HepG2 (cell line): ENCODE data around the gene SYNDIG1. TPM values are rescaled to one million over a fixed set of nuclear protein-coding genes. Genes with fewer than 3 reads are reported as not detected.

ENCODE experiments used
- ATAC-seq: fragments of 200-7000 bp; cut with Tn5 transposase; 3 replicates; pipeline ENCODE4 v1.9.1; 2020; ENCODE audit warnings: mild to moderate bottlenecking, moderate library complexity
- BruUV-seq: library from RNA; stranded (reverse); fragments of 400-500 nt; replicated peaks from 2 replicates; lab custom pipeline; 2021; lab: Mats Ljungman, UMichigan
- CTCF ChIA-PET: fragments of 300-600 bp; formaldehyde crosslinking; extraction: SDS; loops from one replicate; lab custom pipeline; 2021; ENCODE audit warnings: low total read pairs, inconsistent platforms, low intra/inter-chr PET ratio; lab: Yijun Ruan, JAX
- POLR2A ChIA-PET: fragments of 350-600 bp; sonication (Branson Sonifier 250); formaldehyde crosslinking; loops from one replicate; lab custom pipeline; 2020; ENCODE audit warnings: antibody characterized with exemption, inconsistent platforms; lab: Yijun Ruan, JAX
- DNase-seq: peaks from one replicate; pipeline ENCODE4 v3.0.0-alpha.2; 2015; ENCODE audit warnings: low spot score
- FAIRE-seq: peaks from 3 replicates; lab custom pipeline; 2011; peaks lifted over from hg19 to GRCh38; lab: Jason Lieb, UNC
- H2AFZ ChIP-seq: one replicate; pipeline ENCODE4 v1.6.1; 2011; ENCODE audit warnings: low read length, inconsistent platforms
- H3K27ac ChIP-seq: fragments of 300-600 bp; 3 replicates; pipeline ENCODE4 v1.8.0; 2011; ENCODE audit warnings: mixed run types, mild to moderate bottlenecking, mixed read lengths, low read length, inconsistent platforms; ENCODE audit not compliant: insufficient read depth; ENCODE audit errors: extremely low read length
- H3K27me3 ChIP-seq, 2 experiments: fragments of 200-600 bp in 1 of 2; 2 replicates in 1 of 2; 3 replicates in 1 of 2; pipeline versions ENCODE4 v1.6.0 to v1.8.0; 2011; ENCODE audit warnings: low read length in 2 of 2, mild to moderate bottlenecking in 2 of 2, moderate library complexity in 2 of 2, inconsistent platforms in 1 of 2; ENCODE audit not compliant: insufficient read depth in 2 of 2, control insufficient read depth in 1 of 2
- H3K36me3 ChIP-seq, 2 experiments: fragments of 200-600 bp in 1 of 2; replicated peaks in 1 of 2; 2 replicates in 1 of 2; 3 replicates in 1 of 2; pipeline versions ENCODE4 v1.5.1 to v1.8.0; 2011; ENCODE audit warnings: low read length in 2 of 2, inconsistent platforms in 1 of 2; ENCODE audit not compliant: insufficient read depth in 2 of 2, control insufficient read depth in 1 of 2
- H3K4me1 ChIP-seq: 2 replicates; pipeline ENCODE4 v1.5.1; 2012; ENCODE audit warnings: low read length, inconsistent platforms; ENCODE audit not compliant: insufficient read depth
- H3K4me2 ChIP-seq: 2 replicates; pipeline ENCODE4 v1.6.0; 2011; ENCODE audit warnings: low read depth, low read length, inconsistent platforms
- H3K4me3 ChIP-seq, 3 experiments: fragments of 200-600 bp in 1 of 3; sonication (generic), shearing (Covaris generic) in 1 of 3; replicated peaks in 1 of 3; 2 replicates each; pipeline ENCODE4 v1.5.1; 2011 to 2016; ENCODE audit warnings: low read length in 3 of 3, inconsistent platforms in 2 of 3, low read depth in 2 of 3, mild to moderate bottlenecking in 2 of 3, control low read depth in 1 of 3, mixed read lengths in 1 of 3; ENCODE audit not compliant: insufficient read depth in 1 of 3
- H3K79me2 ChIP-seq: one replicate; pipeline ENCODE4 v1.6.1; 2011; ENCODE audit warnings: low read length, inconsistent platforms; ENCODE audit not compliant: insufficient read depth
- H3K9ac ChIP-seq: 2 replicates; pipeline ENCODE4 v1.6.0; 2011; ENCODE audit warnings: mild to moderate bottlenecking, low read depth, low read length, inconsistent platforms; ENCODE audit not compliant: insufficient read depth
- H3K9me3 ChIP-seq: 2 replicates; pipeline ENCODE4 v1.5.1; 2012; ENCODE audit warnings: mild to moderate bottlenecking, low read length
- H4K20me1 ChIP-seq: 2 replicates; pipeline ENCODE4 v1.6.0; 2011; ENCODE audit warnings: inconsistent platforms, mild to moderate bottlenecking, low read length, moderate library complexity; ENCODE audit not compliant: insufficient read depth
- ARID2 ChIP-seq: sonication (generic); formaldehyde crosslinking; IDR thresholded peaks from 2 replicates; pipeline ENCODE4 v1.8.1; 2022; ENCODE audit warnings: mild to moderate bottlenecking, missing genetic modification reagents, borderline replicate concordance
- BHLHE40 ChIP-seq: IDR thresholded peaks from 2 replicates; pipeline ENCODE4 v1.6.1; 2011; ENCODE audit warnings: low read length, improper control_type of control experiment
- RARG ChIP-seq: sonication (generic); formaldehyde crosslinking; IDR thresholded peaks from 2 replicates; pipeline ENCODE4 v1.4.0; 2020; ENCODE audit warnings: low read depth, mild to moderate bottlenecking, missing genetic modification reagents
- SP5 ChIP-seq: IDR thresholded peaks from 2 replicates; pipeline ENCODE4 v1.6.1; 2016; ENCODE audit warnings: low read depth, borderline replicate concordance
- SRSF9 ChIP-seq: fragments of 200-400 bp; formaldehyde crosslinking; IDR thresholded peaks from 2 replicates; pipeline ENCODE4 v1.6.1; 2018; ENCODE audit warnings: borderline replicate concordance, mild to moderate bottlenecking, low read depth, low read length; ENCODE audit not compliant: insufficient read depth, poor library complexity, severe bottlenecking
- ZNF350 ChIP-seq: sonication (generic); formaldehyde crosslinking; IDR thresholded peaks from 2 replicates; pipeline ENCODE4 v1.4.0; 2020; ENCODE audit warnings: mild to moderate bottlenecking, low read depth, missing genetic modification reagents, borderline replicate concordance
- ZNF549 ChIP-seq: sonication (generic); formaldehyde crosslinking; IDR thresholded peaks from 2 replicates; pipeline ENCODE4 v1.5.0; 2020; ENCODE audit warnings: missing genetic modification reagents
- ZNF607 ChIP-seq: sonication (generic); formaldehyde crosslinking; IDR thresholded peaks from 2 replicates; pipeline ENCODE4 v1.5.1; 2020; ENCODE audit warnings: missing genetic modification reagents, mild to moderate bottlenecking, borderline replicate concordance
- ZSCAN25 ChIP-seq: sonication (generic); formaldehyde crosslinking; IDR thresholded peaks from 2 replicates; pipeline ENCODE4 v1.8.0; 2022; ENCODE audit warnings: mild to moderate bottlenecking, missing genetic modification reagents
- WGBS: methylation state at CpG from one replicate; pipeline ENCODE4 v1.1.6; 2017; ENCODE audit warnings: low lambda C conversion rate; 5-methylcytosine and 5-hydroxymethylcytosine counted together
- in situ Hi-C: cut with HindIII; loops from 2 replicates; pipeline ENCODE4 v1.10.0; 2017; ENCODE audit warnings: low pct_unique_long_range_greater_than_20kb; ENCODE audit not compliant: extremely low pct_ligation_motif_present
- intact Hi-C: fragments of 100-400 bp; cut with micrococcal nuclease; formaldehyde crosslinking; loops from one replicate; pipeline ENCODE4 v1.10.0; 2022; ENCODE audit not compliant: unreplicated experiment
- polyA plus RNA-seq, 8 experiments: library from polyadenylated mRNA; depleted of rRNA in 3 of 8; stranded (reverse) in 7 of 8; unstranded in 1 of 8; fragments of >200 nt; fragmentation: Illumina TruSeq in 4 of 8; extraction: Trizol in 4 of 8; gene quantifications; 2 replicates each; pipeline versions ENCODE4 v1.2.1 to v1.2.3, GENCODE V29; 2011 to 2016; ENCODE audit warnings: low read depth in 4 of 8, missing spikeins in 1 of 8, mixed read lengths in 1 of 8; ENCODE audit not compliant: insufficient read depth in 1 of 8
- total RNA-seq, 5 experiments: library from RNA; depleted of rRNA; stranded (reverse); fragments of >200 nt; fragmentation: Illumina TruSeq; extraction: Trizol; gene quantifications; 2 replicates each; pipeline ENCODE4 v1.2.3, GENCODE V29; 2016; ENCODE audit warnings: low read depth in 1 of 5
- TF ChIP-seq, protein P1 (sequence below): sonication (generic); formaldehyde crosslinking; conservative IDR thresholded peaks from 2 replicates; pipeline ENCODE4 v1.4.0; 2020; ENCODE audit warnings: missing genetic modification reagents
- TF ChIP-seq, protein P2 (sequence below): sonication (generic); formaldehyde crosslinking; IDR thresholded peaks from 2 replicates; pipeline ENCODE4 v1.9.0; 2021; ENCODE audit warnings: missing genetic modification reagents, borderline replicate concordance
- TF ChIP-seq, protein P3 (sequence below): sonication (generic); formaldehyde crosslinking; IDR thresholded peaks from 2 replicates; pipeline ENCODE4 v1.4.0; 2020; ENCODE audit warnings: mild to moderate bottlenecking, missing genetic modification reagents

SYNDIG1 gene
- total and polyA plus RNA-seq, 2 of the 13 experiments (the other 11 are each of a cell fraction or from before 2014, with no cell fraction given): not detected

DNA sequence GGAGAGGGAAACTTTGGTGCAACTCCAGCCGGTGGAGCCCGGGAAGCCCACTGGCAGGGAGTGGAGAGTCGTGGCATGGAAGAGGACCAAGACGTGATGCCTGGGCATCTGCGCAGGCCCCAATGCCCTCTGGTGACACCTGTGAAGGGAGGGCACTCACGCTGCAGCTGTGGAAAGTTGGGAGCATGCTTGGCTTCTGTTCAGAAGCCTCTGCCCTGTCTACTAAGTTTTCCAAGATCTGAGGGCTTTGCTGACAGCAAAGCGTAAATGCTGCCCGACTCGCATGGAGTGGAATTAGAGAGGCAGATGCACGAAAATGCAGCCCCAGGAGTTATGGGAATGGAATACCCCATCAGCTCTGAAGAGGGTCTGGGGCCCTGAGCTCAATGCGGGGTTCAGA, 75.7 kb downstream of the SYNDIG1 start:
- Histone ChIP-seq H3K4me1 (no peaks in the 10 kb centered on the region), H3K27me3 (peaks cover 1 to 25% of the 10 kb centered on the region in 2 experiments; a peak in 4 of 5 replicates), H3K27ac (no peak overlapping the region), H3K36me3 (no peaks in the 10 kb centered on the region), H2AFZ (no peak overlapping the region), H3K9ac (no peak overlapping the region), H3K79me2 (no peaks in the 10 kb centered on the region), H4K20me1 (no peaks in the 10 kb centered on the region), H3K9me3 (no peaks in the 10 kb centered on the region), H3K4me3 (no peak overlapping the region), H3K4me2 (no peak overlapping the region)
- ATAC-seq: no peak
- FAIRE-seq: no peak
- POLR2A ChIA-PET: no interaction called here
- WGBS: 8% methylated on average over 11 of the region's 11 CpGs
- in situ Hi-C loops (no loop called here), intact Hi-C loops (no loop called here)
- CTCF ChIA-PET: no interaction called here
- no peak for DNase-seq
- no TSS peak for BruUV-seq
- TF ChIP-seq ZNF350: no peak
- TF ChIP-seq ZSCAN25: no peak
- TF ChIP-seq, protein P1, sequence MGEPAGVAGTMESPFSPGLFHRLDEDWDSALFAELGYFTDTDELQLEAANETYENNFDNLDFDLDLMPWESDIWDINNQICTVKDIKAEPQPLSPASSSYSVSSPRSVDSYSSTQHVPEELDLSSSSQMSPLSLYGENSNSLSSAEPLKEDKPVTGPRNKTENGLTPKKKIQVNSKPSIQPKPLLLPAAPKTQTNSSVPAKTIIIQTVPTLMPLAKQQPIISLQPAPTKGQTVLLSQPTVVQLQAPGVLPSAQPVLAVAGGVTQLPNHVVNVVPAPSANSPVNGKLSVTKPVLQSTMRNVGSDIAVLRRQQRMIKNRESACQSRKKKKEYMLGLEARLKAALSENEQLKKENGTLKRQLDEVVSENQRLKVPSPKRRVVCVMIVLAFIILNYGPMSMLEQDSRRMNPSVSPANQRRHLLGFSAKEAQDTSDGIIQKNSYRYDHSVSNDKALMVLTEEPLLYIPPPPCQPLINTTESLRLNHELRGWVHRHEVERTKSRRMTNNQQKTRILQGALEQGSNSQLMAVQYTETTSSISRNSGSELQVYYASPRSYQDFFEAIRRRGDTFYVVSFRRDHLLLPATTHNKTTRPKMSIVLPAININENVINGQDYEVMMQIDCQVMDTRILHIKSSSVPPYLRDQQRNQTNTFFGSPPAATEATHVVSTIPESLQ (CRISPR knock-in tag): no peak
- no peak for TF ChIP-seq SP5 (CRISPR knock-in tag)
- no peak for TF ChIP-seq ZNF607 (CRISPR knock-in tag)
- TF ChIP-seq SRSF9: no peak
- TF ChIP-seq ARID2 (CRISPR knock-in tag): no peak
- TF ChIP-seq, protein P2, sequence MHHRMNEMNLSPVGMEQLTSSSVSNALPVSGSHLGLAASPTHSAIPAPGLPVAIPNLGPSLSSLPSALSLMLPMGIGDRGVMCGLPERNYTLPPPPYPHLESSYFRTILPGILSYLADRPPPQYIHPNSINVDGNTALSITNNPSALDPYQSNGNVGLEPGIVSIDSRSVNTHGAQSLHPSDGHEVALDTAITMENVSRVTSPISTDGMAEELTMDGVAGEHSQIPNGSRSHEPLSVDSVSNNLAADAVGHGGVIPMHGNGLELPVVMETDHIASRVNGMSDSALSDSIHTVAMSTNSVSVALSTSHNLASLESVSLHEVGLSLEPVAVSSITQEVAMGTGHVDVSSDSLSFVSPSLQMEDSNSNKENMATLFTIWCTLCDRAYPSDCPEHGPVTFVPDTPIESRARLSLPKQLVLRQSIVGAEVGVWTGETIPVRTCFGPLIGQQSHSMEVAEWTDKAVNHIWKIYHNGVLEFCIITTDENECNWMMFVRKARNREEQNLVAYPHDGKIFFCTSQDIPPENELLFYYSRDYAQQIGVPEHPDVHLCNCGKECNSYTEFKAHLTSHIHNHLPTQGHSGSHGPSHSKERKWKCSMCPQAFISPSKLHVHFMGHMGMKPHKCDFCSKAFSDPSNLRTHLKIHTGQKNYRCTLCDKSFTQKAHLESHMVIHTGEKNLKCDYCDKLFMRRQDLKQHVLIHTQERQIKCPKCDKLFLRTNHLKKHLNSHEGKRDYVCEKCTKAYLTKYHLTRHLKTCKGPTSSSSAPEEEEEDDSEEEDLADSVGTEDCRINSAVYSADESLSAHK (CRISPR knock-in tag): no peak
- TF ChIP-seq BHLHE40: no peak
- TF ChIP-seq ZNF549 (CRISPR knock-in tag): no peak
- TF ChIP-seq, protein P3, sequence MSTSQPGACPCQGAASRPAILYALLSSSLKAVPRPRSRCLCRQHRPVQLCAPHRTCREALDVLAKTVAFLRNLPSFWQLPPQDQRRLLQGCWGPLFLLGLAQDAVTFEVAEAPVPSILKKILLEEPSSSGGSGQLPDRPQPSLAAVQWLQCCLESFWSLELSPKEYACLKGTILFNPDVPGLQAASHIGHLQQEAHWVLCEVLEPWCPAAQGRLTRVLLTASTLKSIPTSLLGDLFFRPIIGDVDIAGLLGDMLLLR (CRISPR knock-in tag): no peak
- no peak for TF ChIP-seq RARG
